HG02642 (cell line): ENCODE data around the gene ELOVL6.
A peak's percentile ranks its signal among the peaks of the same experiment; 100 is the strongest.
"Not testable (repeated sequence)": the region's sequence is repeated elsewhere in the genome, so short reads cannot be mapped to it uniquely, and the experiment has no call there.

Experiments used
- ATAC-seq: cut with Tn5 transposase; IDR thresholded peaks from one replicate; pipeline ENCODE4 v1.9.1; 2021; ENCODE audit warnings: mild to moderate bottlenecking; ENCODE audit not compliant: unreplicated experiment, poor library complexity

Gene ELOVL6

DNA sequence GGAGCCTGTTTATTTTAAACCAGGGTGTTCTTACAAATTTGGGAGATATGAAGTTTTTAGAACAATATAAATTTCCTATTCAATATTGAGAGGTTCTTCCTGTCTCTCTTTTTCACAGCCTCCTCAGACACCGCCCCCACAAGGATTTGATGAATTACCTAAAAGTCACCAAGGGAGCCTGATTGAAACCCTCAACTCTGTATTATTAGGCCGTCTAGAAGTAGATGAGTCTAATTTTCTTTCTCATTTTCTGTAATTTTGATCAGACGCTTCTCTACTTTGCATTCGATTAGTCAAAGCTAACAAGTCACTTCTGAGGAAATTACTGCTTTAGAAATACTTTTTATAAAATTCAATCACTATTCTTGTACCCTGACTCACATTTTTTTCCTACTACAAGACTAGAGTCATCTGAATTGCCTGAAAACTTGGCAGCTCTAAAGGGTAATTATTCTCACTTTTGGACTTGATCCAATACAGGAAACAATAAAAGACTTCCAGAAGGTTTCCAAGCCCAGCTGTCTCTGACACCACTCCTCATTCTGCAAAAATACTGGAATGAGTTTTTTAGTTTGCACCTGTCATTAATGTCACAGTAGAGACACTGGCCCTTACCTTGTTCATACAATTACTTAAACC, 111.2 kb downstream of the ELOVL6 start:
- ATAC-seq: no peak

DNA sequence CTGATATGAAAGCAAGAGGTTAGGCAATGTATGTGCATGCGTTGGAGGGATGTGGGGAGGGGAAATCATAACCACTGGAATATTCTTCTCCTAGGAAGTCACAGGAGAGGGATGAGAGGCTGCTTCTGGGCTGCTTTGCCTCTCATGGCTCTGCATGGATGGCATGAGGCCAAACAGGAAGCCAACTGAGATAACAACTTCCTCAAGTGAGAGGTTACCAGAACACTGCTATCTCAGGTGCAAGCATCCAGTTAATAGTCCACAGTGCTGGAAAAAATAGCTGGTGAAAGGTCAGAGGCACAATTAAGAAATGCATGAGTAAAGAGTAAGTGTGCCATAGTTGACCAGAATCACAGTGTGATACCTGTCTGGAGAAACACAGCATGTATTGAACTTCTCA, 113.3 kb downstream of the ELOVL6 start:
- ATAC-seq: no peak

DNA sequence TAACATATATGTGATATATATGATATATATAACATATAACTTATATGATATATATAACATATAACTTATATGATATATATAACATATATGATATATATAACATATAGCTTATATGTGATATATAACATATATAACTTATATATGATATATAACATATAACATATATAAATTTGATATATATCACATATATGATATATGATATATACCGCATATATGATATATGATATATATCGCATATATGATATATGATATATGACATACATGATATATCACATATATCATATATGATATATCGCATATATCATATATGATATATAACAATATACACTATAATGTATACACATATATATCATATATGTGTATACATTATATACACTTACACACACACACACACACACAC, 114.3 kb downstream of the ELOVL6 start:
- no peak for ATAC-seq

DNA sequence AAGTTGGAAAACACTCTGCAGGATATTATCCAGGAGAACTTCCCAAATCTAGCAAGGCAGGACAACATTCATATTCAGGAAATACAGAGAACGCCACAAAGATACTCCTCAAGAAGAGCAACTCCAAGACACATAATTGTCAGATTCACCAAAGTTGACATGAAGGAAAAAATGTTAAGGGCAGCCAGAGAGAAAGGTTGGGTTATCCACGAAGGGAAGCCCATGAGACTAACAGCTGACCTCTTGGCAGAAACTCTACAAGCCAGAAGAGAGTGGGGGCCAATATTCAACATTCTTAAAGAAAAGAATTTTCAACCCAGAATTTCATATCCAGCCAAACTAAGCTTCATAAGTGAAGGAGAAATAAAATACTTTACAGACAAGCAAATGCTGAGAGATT, 120.3 kb downstream of the ELOVL6 start:
- ATAC-seq: not testable (repeated sequence)

DNA sequence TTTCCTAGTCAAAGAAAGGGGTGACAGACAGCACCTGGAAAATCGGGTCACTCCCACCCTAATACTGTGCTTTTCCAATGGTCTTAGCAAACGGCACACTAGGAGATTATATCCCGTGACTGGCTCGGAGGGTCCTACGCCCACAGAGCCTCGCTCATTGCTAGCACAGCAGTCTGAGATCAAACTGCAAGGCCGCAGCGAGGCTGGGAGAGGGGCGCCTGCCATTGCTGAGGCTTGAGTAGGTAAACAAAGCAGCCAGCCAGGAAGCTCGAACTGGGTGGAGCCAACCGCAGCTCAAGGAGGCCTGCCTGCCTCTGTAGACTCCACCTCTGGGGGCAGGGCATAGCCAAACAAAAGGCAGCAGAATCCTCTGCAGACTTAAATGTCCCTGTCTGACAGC, 121.6 kb downstream of the ELOVL6 start:
- not testable (repeated sequence) for ATAC-seq

DNA sequence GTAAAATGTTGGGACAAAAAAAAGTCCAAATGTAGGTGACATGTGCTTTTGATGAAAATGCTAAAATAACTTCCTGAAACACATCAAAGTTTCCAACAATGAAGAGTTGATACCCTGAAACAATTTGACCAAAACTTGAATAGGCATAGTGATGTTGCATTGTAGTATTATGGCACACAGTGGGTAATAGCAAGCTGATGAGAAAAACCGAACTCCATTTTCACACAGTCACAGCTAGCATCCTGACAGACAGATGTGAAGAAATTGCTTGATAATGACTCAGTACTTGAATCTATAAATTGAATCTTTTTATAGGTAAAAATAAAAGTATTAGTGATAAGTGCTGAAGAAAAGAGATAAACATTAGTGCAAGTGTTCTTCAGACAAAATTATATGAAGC, 122.5 kb downstream of the ELOVL6 start:
- ATAC-seq: no peak

DNA sequence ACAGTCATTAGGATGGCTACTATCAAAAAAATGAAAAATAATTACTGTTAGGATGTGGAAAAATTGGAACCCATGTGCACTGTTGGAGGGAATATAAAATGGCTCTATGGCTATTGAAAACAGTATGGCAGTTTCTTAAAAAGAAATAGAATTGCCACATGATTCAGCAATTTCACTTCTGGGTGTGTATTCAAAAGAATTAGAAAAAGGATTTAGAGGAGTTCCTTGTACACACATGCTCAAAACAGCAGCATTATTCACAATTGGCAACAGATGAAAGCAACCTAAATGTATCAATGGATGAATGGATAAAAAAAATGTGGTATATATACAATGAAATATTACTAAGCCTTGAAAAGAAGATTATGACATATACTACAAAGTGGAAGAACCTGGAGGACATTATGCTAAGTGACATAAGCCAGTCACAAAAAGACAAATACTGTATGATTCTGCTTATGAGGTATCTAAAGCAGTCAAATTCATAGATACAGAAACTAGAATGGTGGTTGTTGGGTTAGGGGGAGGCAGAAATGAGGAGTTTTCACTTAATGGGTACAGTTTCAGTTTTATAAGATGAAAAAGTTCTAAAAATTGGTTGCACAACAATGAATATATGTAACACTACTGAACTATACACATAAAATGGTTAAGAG, 123.2 kb downstream of the ELOVL6 start:
- peak; percentile 73 for ATAC-seq

DNA sequence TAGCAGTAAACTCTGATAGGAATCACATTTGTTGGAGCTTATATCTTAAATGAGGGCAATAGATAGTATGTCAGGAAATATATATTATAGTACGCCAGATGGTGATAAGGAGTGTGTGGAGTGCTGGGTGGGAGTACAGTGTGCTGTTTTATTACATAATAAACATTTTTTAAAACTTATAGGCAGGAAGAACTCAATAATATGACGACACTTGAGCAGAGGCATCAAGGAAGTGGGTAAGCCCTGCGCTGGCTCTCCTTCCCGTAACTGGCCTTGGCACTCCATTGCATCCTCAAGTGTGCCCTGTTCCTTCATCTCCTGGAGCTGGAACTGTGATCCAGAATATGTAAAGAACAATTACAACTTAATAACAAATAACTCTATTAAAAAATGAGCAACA, 123.8 kb downstream of the ELOVL6 start:
- ATAC-seq: no peak

DNA sequence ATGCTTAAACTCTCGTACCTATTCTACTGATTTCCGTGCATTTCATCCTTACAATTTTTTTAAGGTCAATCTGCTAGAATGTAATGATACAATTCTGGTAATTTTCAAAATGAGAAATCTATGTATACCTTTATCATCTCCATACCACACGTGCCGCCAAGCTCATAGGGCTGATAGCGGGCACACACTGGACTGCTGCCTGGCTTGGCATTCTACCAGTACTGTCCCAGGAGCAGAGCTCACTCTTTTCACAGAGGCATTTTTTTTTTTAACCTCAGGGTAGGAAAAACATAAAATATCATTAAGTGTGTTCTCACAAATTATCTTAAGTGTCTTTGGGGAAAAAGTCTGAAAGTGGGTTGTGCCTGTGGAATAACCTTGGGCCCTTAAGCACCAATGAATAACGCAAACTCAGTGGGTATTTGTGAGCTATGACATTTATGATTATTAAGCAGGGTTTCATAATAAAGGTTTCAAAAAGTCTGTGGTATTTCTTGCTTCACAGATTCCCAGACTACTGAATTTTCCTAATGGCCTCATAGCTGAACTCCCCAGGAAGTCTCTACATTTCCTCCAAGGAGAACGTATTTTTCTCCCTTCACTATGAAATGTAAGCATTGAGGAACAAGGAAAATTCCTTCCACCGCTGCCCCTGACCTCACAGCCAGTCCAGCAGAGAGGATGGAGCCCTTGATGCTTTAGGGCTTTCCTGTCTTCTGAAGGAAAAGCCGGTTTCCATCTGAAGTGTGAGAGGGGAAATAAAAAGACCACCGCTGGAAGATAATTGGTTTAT, 125.2 kb downstream of the ELOVL6 start:
- no peak for ATAC-seq

DNA sequence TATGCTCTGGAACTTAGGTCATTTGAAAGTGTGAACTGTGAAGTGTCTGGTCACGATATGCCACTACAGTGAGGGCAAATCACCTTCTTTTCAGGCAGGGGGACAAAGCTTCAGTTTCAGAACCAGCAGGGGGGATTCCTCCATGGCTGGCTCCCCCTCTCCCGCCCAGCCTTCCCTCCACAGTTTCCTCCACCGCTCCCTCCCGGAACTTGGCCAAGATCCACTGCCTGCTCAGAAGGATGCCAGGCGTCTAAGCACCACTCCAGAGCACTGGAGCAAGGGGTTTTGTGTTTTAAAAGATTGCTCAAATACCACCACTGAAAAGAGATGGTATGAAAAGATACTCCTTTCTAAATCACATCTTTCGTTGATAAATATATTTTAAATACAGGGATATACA, 126.9 kb downstream of the ELOVL6 start:
- ATAC-seq: no peak

DNA sequence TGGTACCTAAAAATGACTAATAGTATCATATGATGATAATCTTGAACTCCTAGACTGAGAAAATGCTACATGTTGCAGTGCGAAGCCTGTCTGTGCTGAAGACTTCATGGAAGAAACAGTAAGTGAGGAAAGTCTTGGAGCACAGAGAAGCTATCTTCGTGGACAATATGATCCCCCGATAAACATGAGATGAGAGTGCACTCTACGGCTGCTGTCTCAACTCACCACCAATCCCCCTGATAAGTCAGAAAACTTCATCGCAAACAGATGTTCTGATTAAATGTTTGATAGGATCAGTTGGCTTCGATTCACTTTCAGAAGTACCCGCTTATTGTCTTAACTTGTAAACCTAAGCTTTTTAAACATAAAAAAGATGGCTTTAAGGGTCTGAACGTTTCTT, 130.2 kb downstream of the ELOVL6 start:
- ATAC-seq: no peak

DNA sequence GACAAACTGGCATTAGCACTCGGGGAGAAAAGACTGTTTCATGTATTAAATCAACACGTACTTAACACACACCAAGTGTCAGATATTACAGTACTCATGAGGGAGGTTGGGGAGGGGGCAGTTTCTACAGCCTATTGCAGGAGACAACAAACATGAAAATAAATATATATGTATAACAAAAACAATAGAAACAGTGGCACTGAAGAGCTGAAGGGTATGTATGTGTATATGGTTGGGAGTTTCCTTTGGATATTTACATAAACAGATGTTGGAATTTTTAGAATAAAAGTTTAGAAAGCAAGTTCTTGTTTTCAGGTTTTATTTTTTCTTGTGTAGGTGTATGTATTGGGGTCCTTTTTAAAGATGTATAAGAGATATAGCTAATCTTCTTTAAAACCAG, 133.5 kb downstream of the ELOVL6 start:
- no peak for ATAC-seq

DNA sequence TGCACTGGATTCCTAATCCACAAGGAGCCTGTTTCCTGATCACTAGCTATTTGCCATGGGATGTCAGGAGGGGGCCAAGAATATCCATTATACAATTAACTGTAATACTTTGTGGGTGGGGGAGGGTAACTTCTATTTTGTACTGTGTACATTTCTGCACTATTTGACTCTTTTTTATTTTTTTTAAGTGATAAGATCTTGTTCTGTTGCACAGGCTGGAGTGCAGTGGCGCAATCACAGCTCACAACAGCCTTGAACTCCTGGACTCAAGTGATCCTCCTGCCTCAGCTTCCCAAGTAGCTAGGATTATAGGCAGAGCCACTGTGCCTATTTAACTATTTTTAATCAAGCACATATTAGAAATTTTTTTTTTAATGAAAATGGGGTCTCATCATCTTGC, 134.1 kb downstream of the ELOVL6 start:
- ATAC-seq: no peak

DNA sequence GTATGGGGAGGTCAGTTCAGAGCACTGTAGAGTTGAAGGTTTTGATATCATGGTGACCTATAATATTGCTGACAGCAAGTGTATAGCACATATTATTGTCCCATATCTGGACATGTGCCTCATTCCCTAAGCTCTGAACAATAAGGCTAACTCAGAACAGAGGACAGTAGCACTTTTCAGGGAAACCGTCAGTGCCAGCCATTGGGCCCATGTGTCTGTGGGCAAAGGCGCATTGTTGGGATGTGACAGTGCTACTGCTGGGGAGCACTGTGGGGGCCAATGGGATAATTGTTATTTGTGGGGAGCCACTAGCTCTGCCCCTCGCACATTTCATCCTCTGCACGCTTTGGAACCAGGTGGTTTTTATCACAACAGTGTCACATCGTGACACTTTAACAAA, 136.2 kb downstream of the ELOVL6 start:
- ATAC-seq: no peak

DNA sequence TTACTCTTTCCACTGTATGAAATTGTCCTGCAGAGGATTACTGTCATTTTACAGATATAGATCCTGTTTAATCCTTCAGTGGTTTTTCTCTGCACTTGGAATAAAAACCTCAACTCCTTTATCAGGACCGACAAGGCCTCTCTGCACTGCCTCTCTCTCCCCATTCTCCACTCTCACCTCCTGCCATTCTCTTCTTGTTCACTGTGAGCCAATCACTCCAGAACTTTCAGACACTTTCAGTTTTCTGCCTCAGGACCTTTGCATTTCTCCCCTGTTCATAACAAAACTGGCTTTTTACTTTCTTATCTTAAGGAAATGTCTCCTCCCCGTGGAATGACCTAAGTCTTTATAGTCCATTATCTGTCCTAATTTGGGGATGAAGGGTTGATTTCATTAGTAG, 137.3 kb downstream of the ELOVL6 start:
- ATAC-seq: no peak

DNA sequence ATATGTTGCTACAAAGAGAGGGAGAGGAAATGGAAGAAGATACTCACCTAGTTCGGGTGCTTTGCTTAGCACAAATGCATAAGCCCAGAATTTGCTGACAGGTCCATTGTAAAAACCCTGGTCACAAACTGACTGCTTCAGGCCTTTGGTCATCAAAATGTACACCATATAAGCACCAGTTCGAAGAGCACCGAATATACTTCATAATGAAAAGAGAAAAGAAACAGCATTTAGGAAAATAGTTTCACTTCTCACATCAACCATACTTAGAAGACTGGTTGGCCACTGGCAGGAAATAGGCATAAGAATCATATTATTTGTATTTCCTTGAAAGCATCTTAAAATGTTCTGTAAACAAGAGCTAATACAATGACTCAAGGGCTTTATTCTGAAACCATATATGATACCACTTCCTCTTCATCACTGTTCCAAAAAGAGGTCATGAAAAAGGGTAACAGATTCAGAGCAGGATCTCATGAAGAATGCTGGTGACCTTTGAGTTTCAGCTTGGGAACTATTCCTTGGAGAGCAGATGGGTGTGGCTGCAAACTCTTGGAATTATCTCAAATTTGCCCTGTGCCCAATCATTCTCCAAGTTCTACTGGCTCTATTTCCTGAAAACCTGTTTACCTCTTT, 138.7 kb downstream of the ELOVL6 start:
- ATAC-seq: peak; percentile 72

DNA sequence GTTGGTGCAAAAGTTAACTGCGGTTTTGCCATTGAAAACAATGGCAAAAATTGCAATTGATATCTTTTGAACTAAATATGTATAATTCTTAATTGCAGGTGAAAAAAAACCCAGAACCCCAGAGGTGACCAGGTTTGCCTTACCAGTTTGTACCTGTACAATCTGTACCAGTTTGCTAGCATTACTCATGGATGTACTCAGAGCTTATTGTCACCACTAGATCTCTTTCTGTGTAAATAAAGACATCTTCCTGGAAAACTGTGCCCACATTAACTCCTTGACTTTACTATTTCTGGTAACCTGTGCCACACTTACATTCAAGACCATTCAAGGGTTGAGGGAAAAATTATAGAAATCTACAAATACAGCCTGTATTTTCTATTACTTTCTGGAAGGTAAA, 139.7 kb downstream of the ELOVL6 start:
- ATAC-seq: no peak

DNA sequence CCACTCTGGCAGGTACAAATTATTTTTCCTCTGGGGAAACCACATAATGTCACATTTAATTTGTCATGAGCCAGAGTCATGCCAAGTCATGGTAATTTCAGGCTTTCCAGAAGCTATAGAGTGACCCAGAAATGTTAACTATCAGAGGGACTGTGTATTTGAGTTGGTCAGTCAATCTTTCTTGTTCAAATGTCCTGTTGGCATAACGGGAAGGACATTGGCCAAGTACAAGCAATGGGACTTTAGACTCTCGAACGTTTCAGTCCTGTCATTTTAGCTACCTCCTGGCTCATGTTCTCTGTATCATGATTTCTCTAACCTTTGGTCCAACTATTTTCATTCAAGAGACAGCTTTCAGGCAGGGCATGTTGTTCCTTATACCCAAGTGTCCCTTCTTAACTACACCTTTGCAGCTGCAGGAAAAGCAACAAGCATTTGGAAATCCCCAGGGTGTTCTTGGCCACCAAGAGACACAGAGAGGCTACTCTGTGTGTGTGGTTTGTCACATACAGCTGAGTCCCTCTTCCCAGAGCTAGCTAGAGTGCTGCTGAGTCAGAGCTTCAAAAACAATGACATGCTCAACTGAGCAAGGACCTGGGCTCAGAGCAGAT, 143.2 kb downstream of the ELOVL6 start:
- ATAC-seq: peak; percentile 83

DNA sequence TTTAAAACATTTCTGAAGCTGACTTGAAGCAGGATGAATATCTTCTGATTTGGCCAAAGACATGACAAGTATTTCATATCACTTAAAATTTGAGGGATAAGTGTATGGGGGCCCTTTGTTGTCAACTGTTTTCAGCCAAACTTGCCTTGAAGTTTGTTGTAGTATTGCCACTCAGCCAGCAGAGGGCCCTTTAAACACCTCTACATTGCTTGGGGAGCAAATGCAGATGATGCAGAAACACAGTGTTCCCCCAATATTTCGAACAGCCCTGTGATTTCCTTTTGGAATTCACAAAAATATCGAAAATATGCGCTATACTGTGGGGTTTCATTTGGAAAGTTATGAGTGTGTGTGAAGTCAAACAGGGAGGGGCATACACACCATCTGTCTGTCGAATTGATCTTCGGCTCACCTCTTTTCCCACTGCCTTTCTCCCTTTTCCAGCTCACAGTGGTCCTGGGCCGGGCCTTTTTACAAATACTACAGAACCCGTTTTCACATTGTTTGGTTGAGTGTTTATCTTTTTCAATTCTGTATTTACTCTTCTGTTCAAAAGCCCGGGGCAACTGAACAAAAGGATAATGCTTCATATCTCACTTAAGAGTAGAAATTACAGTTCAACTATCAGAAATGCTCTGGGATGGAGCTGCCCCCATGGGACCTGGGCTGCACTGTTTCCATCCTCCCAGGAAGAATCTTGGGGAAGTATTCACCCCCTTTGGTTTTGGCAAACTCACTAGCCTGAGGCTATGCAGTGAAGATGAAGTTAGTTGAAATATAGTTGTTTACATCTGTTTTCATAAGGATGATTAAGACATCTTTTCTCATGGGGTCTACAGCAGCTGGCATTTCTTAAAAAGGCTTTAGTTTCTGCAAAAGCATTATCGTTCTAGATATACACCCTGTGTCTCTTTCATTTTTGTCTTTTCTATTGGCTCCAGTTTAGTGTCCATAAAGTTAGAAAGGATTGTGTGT, 148.2 kb downstream of the ELOVL6 start:
- ATAC-seq: no peak
